Activated CD4-positive, alpha-beta T cell treated with anti-CD3 and anti-CD28 coated beads, Interleukin-2, amount 50 U/mL, for 4 hours (primary cell): ENCODE results near the gene ING3.

Source experiments
- DNase-seq, 2 experiments: peaks; one replicate each; pipeline ENCODE4 v3.0.0-alpha.2; 2020

Gene ING3

GRCh38 chr7:120989257-120990220, 39.0 kb downstream of the ING3 start:
- no peak for DNase-seq

GRCh38 chr7:120990468-120991118, 40.0 kb downstream of the ING3 start:
- DNase-seq = no peak

- no peak for DNase-seq
Observed at GRCh38 chr7:120991161-120991560, 40.6 kb downstream of the ING3 start.

- DNase-seq = no peak
Observed at GRCh38 chr7:120991581-120991980, 41.0 kb downstream of the ING3 start.

GRCh38 chr7:120992272-120992964, 41.8 kb downstream of the ING3 start:
- DNase-seq = no peak

GRCh38 chr7:120992965-120993494, 42.5 kb downstream of the ING3 start:
- DNase-seq = no peak

GRCh38 chr7:120993553-120994191, 43.1 kb downstream of the ING3 start:
- no peak for DNase-seq

GRCh38 chr7:120994512-120995410, 44.2 kb downstream of the ING3 start:
- DNase-seq = no peak

GRCh38 chr7:120995654-120996053, 45.1 kb downstream of the ING3 start:
- no peak for DNase-seq

- DNase-seq = peak in 1 of 2 experiments; percentile 4
Observed at GRCh38 chr7:120996333-120996987, 45.9 kb downstream of the ING3 start.

- no peak for DNase-seq
Observed at GRCh38 chr7:120996988-120997345, 46.4 kb downstream of the ING3 start.

- DNase-seq = no peak
Observed at GRCh38 chr7:120997882-120998474, 47.4 kb downstream of the ING3 start.

GRCh38 chr7:120998520-120998919, 47.9 kb downstream of the ING3 start:
- no peak for DNase-seq

- DNase-seq = no peak
Observed at GRCh38 chr7:120998996-120999565, 48.5 kb downstream of the ING3 start.

- DNase-seq = no peak
Observed at GRCh38 chr7:121000081-121000983, 49.8 kb downstream of the ING3 start.

- no peak for DNase-seq
Observed at GRCh38 chr7:121001234-121001906, 50.8 kb downstream of the ING3 start.

GRCh38 chr7:121002048-121002756, 51.6 kb downstream of the ING3 start:
- no peak for DNase-seq

- no peak for DNase-seq
Observed at GRCh38 chr7:121002757-121003200, 52.2 kb downstream of the ING3 start.
